Spinal cord (tissue), 10 donors: ENCODE measurements around the gene ZNF790. TPM values are rescaled to one million over a fixed set of nuclear protein-coding genes. Genes with fewer than 3 reads are reported as not detected.

ENCODE experiments used
- DNase-seq, 6 donors: peaks; one replicate each; pipeline versions ENCODE4 v3.0.0 to v3.0.0-alpha.2; 2013 to 2015; ENCODE audit warnings: low spot score in 6 of 6, low read depth in 4 of 6
- H3K27ac ChIP-seq: one replicate; pipeline ENCODE4 v1.5.1; 2013; ENCODE audit warnings: low read depth, low read length, control low read depth
- H3K27me3 ChIP-seq: one replicate; pipeline ENCODE4 v1.6.1; 2013; ENCODE audit warnings: low read length; ENCODE audit not compliant: control insufficient read depth, insufficient read depth
- H3K36me3 ChIP-seq: one replicate; pipeline ENCODE4 v1.6.1; 2013; ENCODE audit warnings: low read length; ENCODE audit not compliant: control insufficient read depth, insufficient read depth
- H3K4me1 ChIP-seq: one replicate; pipeline ENCODE4 v1.6.1; 2013; ENCODE audit warnings: low read length; ENCODE audit not compliant: control insufficient read depth, insufficient read depth
- H3K4me3 ChIP-seq: one replicate; pipeline ENCODE4 v1.5.1; 2013; ENCODE audit warnings: low read depth, low read length, control low read depth
- H3K9me3 ChIP-seq: one replicate; pipeline ENCODE4 v1.6.1; 2013; ENCODE audit warnings: low read length; ENCODE audit not compliant: control insufficient read depth, insufficient read depth
- WGBS: methylation state at CpG from one replicate; pipeline ENCODE4 v1.1.5; 2013; ENCODE audit warnings: missing lambda C conversion rate; ENCODE audit not compliant: insufficient coverage; 5-methylcytosine and 5-hydroxymethylcytosine counted together
- polyA plus RNA-seq, 2 donors: library from polyadenylated mRNA; unstranded; fragments of 120-200 nt; gene quantifications; one replicate each; pipeline ENCODE4 v1.2.1, GENCODE V29; 2013; ENCODE audit not compliant: insufficient read length in 2 of 2
- small RNA-seq: library from RNA; depleted of rRNA; stranded (forward); fragments of <200 nt; gene quantifications from one replicate; pipeline ENCODE3, GENCODE V24; 2014; ENCODE audit warnings: low replicate concordance
- total RNA-seq, 2 donors: library from RNA; depleted of rRNA in 1 of 2; stranded (reverse); fragments of 120-200 nt in 1 of 2; fragments of >200 nt in 1 of 2; gene quantifications; one replicate each; pipeline versions ENCODE4 v1.2.3 to v1.2.4, GENCODE V29; 2013 to 2014
- donor health status: healthy.

The ZNF790 gene
- total and polyA plus RNA-seq, 4 donors: 9.8 to 17.1 (median 13.8) TPM

DNA sequence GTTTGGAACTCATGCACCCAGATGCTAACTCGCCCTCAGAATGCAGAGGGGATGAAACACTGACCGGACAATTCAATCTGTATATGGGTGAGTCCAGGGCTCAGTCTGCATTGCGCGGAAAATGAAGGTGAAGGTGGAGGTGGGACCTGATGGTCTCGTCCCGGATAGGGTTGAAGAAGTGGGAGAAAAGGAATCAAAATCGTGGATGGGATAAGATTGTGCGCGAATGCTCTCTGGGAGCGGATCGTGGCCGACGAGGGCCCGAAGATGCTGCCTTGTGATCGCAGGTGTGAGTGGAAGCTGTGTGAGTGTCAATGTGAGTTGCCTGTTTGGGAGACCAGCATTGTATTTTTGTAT lies 65.0 kb downstream of the ZNF790 start:
- peak overlapping the region; percentile 87 for H3K27ac ChIP-seq
- H3K9me3 ChIP-seq: no peaks in the 10 kb centered on the region
- WGBS: under 1% methylated on average over 15 of the region's 15 CpGs
- peak overlapping the region; percentile 84 for H3K4me3 ChIP-seq
- peaks cover 5% of the 10 kb centered on the region for H3K36me3 ChIP-seq
- H3K4me1 ChIP-seq: peaks cover 23% of the 10 kb centered on the region
- no peaks in the 10 kb centered on the region for H3K27me3 ChIP-seq
- no peak for DNase-seq

DNA sequence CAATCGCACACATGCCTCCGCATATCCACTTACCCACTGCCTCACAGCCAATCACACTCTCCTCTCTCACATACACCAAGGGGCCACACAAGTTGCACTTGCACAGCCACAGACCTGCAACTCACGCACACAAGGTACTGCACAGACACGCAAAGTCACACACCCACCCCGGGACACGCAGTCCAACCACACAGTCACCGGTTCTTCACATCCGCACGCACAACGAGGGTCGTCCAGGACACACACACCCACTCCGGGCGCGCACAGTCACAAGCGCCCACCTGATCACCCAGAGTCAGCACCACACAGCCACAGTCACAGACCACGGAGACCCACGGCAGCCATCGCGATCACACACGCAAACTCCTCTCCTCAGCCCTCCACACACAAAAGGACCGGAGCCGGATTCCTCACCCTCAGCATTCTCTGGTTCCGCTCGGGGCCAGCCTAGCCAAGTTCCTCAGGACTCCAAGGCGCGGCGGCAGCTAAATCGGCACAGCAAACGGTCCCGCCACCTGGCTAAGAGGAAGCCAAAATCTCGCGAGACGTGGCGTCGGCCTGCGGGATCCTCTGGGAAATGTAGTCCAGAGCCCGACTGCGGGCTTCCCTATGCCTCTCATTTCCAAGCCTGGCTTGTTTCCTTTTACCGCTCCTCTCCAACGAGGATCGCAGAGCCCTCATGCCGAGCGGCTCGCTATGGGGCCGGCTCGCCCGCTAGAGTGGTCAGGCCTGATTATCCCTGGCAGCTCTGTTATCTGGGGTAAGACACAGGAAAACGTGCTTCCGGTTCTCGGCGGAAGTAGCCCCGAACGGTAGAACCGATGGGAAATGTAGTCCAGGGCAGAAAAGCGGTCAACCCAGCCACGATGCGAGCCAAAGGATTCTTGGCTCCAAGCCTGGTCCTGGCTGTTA lies 65.6 kb downstream of the ZNF790 start, which contains the start of gene ZNF850:
TSS of gene ZNF850 (minus strand) at position 497 of the 912 bp plus-strand sequence. CDS start 10,201 bp downstream, outside the sequence.
- WGBS: under 1% methylated on average over 50 of the region's 57 CpGs
- Histone ChIP-seq H3K27ac (peak within 1 kb of the TSS; percentile 87), H3K9me3 (no peaks in the 10 kb centered on the region)

DNA sequence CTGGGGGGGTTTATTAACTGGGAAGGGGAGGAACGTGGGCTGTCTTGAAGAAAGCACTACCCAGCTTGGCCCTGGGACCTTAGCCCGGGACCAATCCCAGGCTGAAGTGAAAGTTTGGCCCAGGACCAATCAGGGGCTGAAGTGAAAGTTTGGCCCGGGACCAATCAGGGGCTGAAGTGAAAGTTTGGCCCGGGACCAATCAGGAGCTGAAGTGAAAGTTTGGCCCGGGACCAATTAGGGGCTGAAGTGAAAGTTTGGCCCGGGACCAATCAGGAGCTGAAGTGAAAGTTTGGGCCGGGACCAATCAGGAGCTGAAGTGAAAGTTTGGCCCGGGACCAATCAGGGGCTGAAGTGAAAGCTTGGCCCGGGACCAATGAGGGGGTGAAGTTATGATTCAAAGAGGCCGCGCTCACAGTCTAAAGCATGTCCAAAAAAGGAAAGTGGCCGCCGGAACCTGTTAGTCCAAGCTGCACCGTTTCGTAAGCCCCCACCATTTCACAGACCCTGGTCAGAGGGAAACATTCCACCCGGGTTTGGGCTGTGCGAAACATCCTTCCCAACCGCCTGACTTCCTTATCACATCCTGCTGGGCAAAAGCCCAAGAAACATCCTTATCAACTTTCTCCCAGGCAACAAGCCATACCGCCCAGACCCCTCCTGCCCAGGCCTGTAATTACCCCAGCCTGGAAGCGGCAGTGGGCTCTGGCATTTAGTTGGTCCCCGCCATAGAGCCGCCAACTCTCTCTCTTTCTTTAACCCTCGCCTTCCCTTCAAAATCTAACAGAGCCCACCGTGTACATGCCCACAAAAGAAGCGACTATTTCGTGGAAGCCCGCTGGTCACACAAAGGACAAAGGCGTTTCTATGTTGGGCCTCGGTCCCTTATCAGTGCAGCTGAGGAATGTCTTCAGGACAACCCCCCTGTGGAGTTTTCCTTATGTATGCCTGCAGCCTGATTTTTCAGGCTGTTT lies 66.6 kb downstream of the ZNF790 start:
- Histone ChIP-seq H3K36me3 (peaks cover 5% of the 10 kb centered on the region), H3K27me3 (no peaks in the 10 kb centered on the region), H3K4me3 (peak overlapping the region; percentile 84), H3K4me1 (peaks cover 23% of the 10 kb centered on the region), H3K27ac (peak overlapping the region; percentile 87), H3K9me3 (no peaks in the 10 kb centered on the region)
- under 1% methylated on average over 26 of the region's 29 CpGs for WGBS
- peak in 3 of 6 donors; percentile 35 to 84 (median 67) for DNase-seq

More for the DNA sequence above, 65.6 kb downstream of the ZNF790 start, which contains the start of gene ZNF850:
- Histone ChIP-seq H3K4me1 (peaks cover 23% of the 10 kb centered on the region), H3K4me3 (peak within 1 kb of the TSS; percentile 84), H3K27me3 (no peaks in the 10 kb centered on the region), H3K36me3 (peaks cover 5% of the 10 kb centered on the region)
- DNase-seq: peak; percentile 85 to 98 (median 95)

Small RNA genes within 50 kb of the gene (small RNA-seq; reads per million reads assigned to genes)
- not detected for gene RF00019

Other genes with a start within 250 kb of the ZNF790 start
- 10 to 100 TPM; 26.7 to 39.1 TPM for gene ZNF382, start 233.1 kb downstream of the ZNF790 start, total RNA-seq
- gene ZNF382, start 233.1 kb downstream of the ZNF790 start, polyA plus RNA-seq: 10 to 100 TPM; 17.2 to 22.3 TPM
- gene ZNF461, start 171.6 kb downstream of the ZNF790 start, total RNA-seq: 10 to 100 TPM; 14.1 to 20.9 TPM
- 10 to 100 TPM; 16.7 to 18.9 TPM for gene ZNF461, start 171.6 kb downstream of the ZNF790 start, polyA plus RNA-seq
- 10 to 100 TPM; 13.4 to 17.4 TPM for gene ZNF567, start 150.8 kb downstream of the ZNF790 start, total RNA-seq
- 10 to 100 TPM in 1 of 2 donors, 1 to 10 TPM in 1; 8.2 to 10.5 TPM for gene ZNF567, start 150.8 kb downstream of the ZNF790 start, polyA plus RNA-seq
- 1 to 10 TPM; 6.4 to 6.7 TPM for gene ZNF850, start 65.6 kb downstream of the ZNF790 start, total RNA-seq
- gene ZNF850, start 65.6 kb downstream of the ZNF790 start, polyA plus RNA-seq: 1 to 10 TPM; 2.4 to 2.9 TPM
- gene ZNF345, start 12.5 kb upstream of the ZNF790 start, total RNA-seq: 10 to 100 TPM; 12.1 to 14.2 TPM
- 10 to 100 TPM; 10.4 to 11.8 TPM for gene ZNF345, start 12.5 kb upstream of the ZNF790 start, polyA plus RNA-seq
- 1 to 10 TPM; 7.5 to 8.6 TPM for gene ZNF829, start 77.9 kb upstream of the ZNF790 start, total RNA-seq
- 1 to 10 TPM; 6.1 to 6.5 TPM for gene ZNF829, start 77.9 kb upstream of the ZNF790 start, polyA plus RNA-seq
- 10 to 100 TPM; 27.1 to 40.5 TPM for gene ZNF568, start 77.9 kb upstream of the ZNF790 start, total RNA-seq
- 10 to 100 TPM; 26.6 to 29.4 TPM for gene ZNF568, start 77.9 kb upstream of the ZNF790 start, polyA plus RNA-seq
- gene ZNF420, start 240.0 kb upstream of the ZNF790 start, total RNA-seq: 10 to 100 TPM; 33.1 to 37.3 TPM
- gene ZNF420, start 240.0 kb upstream of the ZNF790 start, polyA plus RNA-seq: 10 to 100 TPM; 15.1 to 24.6 TPM